Measurements from ENCODE around the gene ZNF837.

ZNF837 gene

GRCh38 chr19:58334691-58335249 lies 46.1 kb downstream of the ZNF837 start:
- no peak for TF ChIP-seq CTCF (IDR thresholded peaks at IDR 0.05)

GRCh38 chr19:58332697-58333096 lies 48.1 kb downstream of the ZNF837 start:
- no peak overlapping the region for H3K4me3 ChIP-seq (ENCODE audit: low read depth, low read length)

More at GRCh38 chr19:58334691-58335249, 46.1 kb downstream of the ZNF837 start:
- H3K9me3 ChIP-seq (ENCODE audit: control insufficient read depth, low read length) = no peaks in the 10 kb centered on the region
- no peak overlapping the region for H3K4me3 ChIP-seq (ENCODE audit: low read depth, low read length)
- no peak overlapping the region for H3K4me2 ChIP-seq (ENCODE audit: low read length)
- H3K4me1 ChIP-seq = no peaks in the 10 kb centered on the region
- no peak overlapping the region for H3K27ac ChIP-seq
- no peaks in the 10 kb centered on the region for H3K27me3 ChIP-seq (ENCODE audit: control insufficient read depth, insufficient read depth, low read length)
- no peaks in the 10 kb centered on the region for H3K36me3 ChIP-seq (ENCODE audit: control insufficient read depth, insufficient read depth, low read length)
- H2AFZ ChIP-seq = no peak overlapping the region
- no peak overlapping the region for H3K9ac ChIP-seq
- peaks cover 19% of the 10 kb centered on the region for H3K79me2 ChIP-seq

GRCh38 chr19:58330458-58330857 lies 50.4 kb downstream of the ZNF837 start:
- Histone ChIP-seq H3K36me3 (ENCODE audit: control insufficient read depth, insufficient read depth, low read length) (no peaks in the 10 kb centered on the region), H3K79me2 (peaks cover 26% of the 10 kb centered on the region), H3K9me3 (ENCODE audit: control insufficient read depth, low read length) (no peaks in the 10 kb centered on the region), H3K27ac (no peak overlapping the region), H3K9ac (no peak overlapping the region), H3K4me3 (ENCODE audit: low read depth, low read length) (no peak overlapping the region), H3K4me1 (peaks cover 3% of the 10 kb centered on the region), H3K4me2 (ENCODE audit: low read length) (no peak overlapping the region), H2AFZ (no peak overlapping the region), H3K27me3 (ENCODE audit: control insufficient read depth, insufficient read depth, low read length) (no peaks in the 10 kb centered on the region)
- TF ChIP-seq CTCF (IDR thresholded peaks at IDR 0.05) = no peak

More at GRCh38 chr19:58332697-58333096, 48.1 kb downstream of the ZNF837 start:
- Histone ChIP-seq H3K27ac (no peak overlapping the region), H2AFZ (no peak overlapping the region), H3K4me2 (ENCODE audit: low read length) (no peak overlapping the region), H3K4me1 (no peaks in the 10 kb centered on the region), H3K9ac (no peak overlapping the region), H3K79me2 (peaks cover 23% of the 10 kb centered on the region), H3K36me3 (ENCODE audit: control insufficient read depth, insufficient read depth, low read length) (no peaks in the 10 kb centered on the region), H3K27me3 (ENCODE audit: control insufficient read depth, insufficient read depth, low read length) (no peaks in the 10 kb centered on the region), H3K9me3 (ENCODE audit: control insufficient read depth, low read length) (no peaks in the 10 kb centered on the region)
- no peak for TF ChIP-seq CTCF (IDR thresholded peaks at IDR 0.05)

GRCh38 chr19:58328999-58329398 lies 51.8 kb downstream of the ZNF837 start:
- H3K9me3 ChIP-seq (ENCODE audit: control insufficient read depth, low read length) = no peaks in the 10 kb centered on the region
- no peaks in the 10 kb centered on the region for H3K27me3 ChIP-seq (ENCODE audit: control insufficient read depth, insufficient read depth, low read length)
- no peak overlapping the region for H3K9ac ChIP-seq
- H2AFZ ChIP-seq = no peak overlapping the region
- no peak for TF ChIP-seq CTCF (IDR thresholded peaks at IDR 0.05)
- H3K79me2 ChIP-seq = peaks cover 35% of the 10 kb centered on the region
- no peak overlapping the region for H3K4me2 ChIP-seq (ENCODE audit: low read length)
- no peak overlapping the region for H3K4me3 ChIP-seq (ENCODE audit: low read depth, low read length)
- H3K4me1 ChIP-seq = peaks cover 3% of the 10 kb centered on the region
- no peaks in the 10 kb centered on the region for H3K36me3 ChIP-seq (ENCODE audit: control insufficient read depth, insufficient read depth, low read length)
- no peak overlapping the region for H3K27ac ChIP-seq

Measured in parathyroid adenoma (tissue), 2 donors.